ENCODE data around the gene GALNT6. TPM values are rescaled to one million over a fixed set of nuclear protein-coding genes. Genes with fewer than 3 reads are reported as not detected.

Gene GALNT6
- total and polyA plus RNA-seq, 9 of the 15 experiments (the other 6 are each of a cell fraction or from before 2014, with no cell fraction given), result 1.5 to 8.6 (median 5.1) TPM

DNA sequence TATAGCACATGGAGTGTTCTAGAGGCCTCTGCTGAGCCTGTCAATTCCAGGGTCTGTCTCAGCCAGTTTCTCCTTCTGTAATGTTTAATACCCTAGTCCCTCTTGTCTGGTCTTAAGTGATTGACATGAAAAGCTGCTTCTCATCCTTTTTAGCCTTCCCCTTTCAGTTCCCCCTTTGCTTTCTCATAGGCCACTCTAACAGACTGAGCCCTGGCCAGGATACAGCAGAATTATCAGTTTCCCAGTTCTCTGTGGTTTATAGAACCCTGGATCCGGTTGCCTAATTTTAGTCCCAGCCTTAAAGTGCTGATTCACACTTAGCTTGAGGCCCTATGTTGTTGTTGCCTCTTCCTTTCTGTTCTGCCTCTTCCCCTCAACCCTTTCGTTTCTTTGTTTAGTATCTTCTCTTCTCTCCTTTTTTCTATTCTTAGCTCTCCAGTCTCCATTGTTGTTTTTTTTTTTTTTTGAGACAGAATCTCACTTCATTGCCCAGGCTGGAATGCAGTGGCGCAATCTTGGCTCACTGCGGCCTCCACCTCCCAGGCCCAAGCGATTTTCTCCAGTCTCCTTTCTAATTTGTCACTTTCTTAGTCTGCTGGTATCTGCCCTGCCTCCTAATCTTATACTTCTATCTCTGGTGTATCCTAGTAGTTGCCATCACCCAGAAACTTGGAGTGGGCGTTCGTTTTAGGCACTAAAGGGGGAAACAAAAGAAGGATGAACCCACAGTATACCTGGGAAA, 64.3 kb downstream of the GALNT6 start (continued):
- TF ChIP-seq, protein P1, sequence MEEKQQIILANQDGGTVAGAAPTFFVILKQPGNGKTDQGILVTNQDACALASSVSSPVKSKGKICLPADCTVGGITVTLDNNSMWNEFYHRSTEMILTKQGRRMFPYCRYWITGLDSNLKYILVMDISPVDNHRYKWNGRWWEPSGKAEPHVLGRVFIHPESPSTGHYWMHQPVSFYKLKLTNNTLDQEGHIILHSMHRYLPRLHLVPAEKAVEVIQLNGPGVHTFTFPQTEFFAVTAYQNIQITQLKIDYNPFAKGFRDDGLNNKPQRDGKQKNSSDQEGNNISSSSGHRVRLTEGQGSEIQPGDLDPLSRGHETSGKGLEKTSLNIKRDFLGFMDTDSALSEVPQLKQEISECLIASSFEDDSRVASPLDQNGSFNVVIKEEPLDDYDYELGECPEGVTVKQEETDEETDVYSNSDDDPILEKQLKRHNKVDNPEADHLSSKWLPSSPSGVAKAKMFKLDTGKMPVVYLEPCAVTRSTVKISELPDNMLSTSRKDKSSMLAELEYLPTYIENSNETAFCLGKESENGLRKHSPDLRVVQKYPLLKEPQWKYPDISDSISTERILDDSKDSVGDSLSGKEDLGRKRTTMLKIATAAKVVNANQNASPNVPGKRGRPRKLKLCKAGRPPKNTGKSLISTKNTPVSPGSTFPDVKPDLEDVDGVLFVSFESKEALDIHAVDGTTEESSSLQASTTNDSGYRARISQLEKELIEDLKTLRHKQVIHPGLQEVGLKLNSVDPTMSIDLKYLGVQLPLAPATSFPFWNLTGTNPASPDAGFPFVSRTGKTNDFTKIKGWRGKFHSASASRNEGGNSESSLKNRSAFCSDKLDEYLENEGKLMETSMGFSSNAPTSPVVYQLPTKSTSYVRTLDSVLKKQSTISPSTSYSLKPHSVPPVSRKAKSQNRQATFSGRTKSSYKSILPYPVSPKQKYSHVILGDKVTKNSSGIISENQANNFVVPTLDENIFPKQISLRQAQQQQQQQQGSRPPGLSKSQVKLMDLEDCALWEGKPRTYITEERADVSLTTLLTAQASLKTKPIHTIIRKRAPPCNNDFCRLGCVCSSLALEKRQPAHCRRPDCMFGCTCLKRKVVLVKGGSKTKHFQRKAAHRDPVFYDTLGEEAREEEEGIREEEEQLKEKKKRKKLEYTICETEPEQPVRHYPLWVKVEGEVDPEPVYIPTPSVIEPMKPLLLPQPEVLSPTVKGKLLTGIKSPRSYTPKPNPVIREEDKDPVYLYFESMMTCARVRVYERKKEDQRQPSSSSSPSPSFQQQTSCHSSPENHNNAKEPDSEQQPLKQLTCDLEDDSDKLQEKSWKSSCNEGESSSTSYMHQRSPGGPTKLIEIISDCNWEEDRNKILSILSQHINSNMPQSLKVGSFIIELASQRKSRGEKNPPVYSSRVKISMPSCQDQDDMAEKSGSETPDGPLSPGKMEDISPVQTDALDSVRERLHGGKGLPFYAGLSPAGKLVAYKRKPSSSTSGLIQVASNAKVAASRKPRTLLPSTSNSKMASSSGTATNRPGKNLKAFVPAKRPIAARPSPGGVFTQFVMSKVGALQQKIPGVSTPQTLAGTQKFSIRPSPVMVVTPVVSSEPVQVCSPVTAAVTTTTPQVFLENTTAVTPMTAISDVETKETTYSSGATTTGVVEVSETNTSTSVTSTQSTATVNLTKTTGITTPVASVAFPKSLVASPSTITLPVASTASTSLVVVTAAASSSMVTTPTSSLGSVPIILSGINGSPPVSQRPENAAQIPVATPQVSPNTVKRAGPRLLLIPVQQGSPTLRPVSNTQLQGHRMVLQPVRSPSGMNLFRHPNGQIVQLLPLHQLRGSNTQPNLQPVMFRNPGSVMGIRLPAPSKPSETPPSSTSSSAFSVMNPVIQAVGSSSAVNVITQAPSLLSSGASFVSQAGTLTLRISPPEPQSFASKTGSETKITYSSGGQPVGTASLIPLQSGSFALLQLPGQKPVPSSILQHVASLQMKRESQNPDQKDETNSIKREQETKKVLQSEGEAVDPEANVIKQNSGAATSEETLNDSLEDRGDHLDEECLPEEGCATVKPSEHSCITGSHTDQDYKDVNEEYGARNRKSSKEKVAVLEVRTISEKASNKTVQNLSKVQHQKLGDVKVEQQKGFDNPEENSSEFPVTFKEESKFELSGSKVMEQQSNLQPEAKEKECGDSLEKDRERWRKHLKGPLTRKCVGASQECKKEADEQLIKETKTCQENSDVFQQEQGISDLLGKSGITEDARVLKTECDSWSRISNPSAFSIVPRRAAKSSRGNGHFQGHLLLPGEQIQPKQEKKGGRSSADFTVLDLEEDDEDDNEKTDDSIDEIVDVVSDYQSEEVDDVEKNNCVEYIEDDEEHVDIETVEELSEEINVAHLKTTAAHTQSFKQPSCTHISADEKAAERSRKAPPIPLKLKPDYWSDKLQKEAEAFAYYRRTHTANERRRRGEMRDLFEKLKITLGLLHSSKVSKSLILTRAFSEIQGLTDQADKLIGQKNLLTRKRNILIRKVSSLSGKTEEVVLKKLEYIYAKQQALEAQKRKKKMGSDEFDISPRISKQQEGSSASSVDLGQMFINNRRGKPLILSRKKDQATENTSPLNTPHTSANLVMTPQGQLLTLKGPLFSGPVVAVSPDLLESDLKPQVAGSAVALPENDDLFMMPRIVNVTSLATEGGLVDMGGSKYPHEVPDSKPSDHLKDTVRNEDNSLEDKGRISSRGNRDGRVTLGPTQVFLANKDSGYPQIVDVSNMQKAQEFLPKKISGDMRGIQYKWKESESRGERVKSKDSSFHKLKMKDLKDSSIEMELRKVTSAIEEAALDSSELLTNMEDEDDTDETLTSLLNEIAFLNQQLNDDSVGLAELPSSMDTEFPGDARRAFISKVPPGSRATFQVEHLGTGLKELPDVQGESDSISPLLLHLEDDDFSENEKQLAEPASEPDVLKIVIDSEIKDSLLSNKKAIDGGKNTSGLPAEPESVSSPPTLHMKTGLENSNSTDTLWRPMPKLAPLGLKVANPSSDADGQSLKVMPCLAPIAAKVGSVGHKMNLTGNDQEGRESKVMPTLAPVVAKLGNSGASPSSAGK (IDR thresholded peaks at IDR 0.05), result peak; percentile 72
- TF ChIP-seq TAL1 (IDR thresholded peaks at IDR 0.05), result peak; percentile 34; the same call in 1 of the 2 replicates
- TF ChIP-seq HNRNPK (IDR thresholded peaks at IDR 0.05; ENCODE audit: low read depth, low read length, poor library complexity, severe bottlenecking), result no peak
- no peak for TF ChIP-seq RUNX1 (IDR thresholded peaks at IDR 0.05; ENCODE audit: low read depth)
- no peak for TF ChIP-seq ZNF134 (CRISPR knock-in tag; conservative IDR thresholded peaks at IDR 0.05)
- no peak for TF ChIP-seq ZNF408 (CRISPR knock-in tag; IDR thresholded peaks at IDR 0.05; ENCODE audit: low read depth)
- TF ChIP-seq, protein P2, sequence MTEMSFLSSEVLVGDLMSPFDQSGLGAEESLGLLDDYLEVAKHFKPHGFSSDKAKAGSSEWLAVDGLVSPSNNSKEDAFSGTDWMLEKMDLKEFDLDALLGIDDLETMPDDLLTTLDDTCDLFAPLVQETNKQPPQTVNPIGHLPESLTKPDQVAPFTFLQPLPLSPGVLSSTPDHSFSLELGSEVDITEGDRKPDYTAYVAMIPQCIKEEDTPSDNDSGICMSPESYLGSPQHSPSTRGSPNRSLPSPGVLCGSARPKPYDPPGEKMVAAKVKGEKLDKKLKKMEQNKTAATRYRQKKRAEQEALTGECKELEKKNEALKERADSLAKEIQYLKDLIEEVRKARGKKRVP (CRISPR knock-in tag; IDR thresholded peaks at IDR 0.05), result no peak
- peak; percentile 41; the same call in 1 of the 2 replicates for TF ChIP-seq SMARCA5 (IDR thresholded peaks at IDR 0.05)
- TF ChIP-seq YBX1 (IDR thresholded peaks at IDR 0.05), result no peak
- TF ChIP-seq EP300 (IDR thresholded peaks at IDR 0.05; ENCODE audit: low read length), result peak; percentile 68; the same call in 1 of the 2 replicates
- no peak for TF ChIP-seq TGIF2 (CRISPR knock-in tag; IDR thresholded peaks at IDR 0.05)
- TF ChIP-seq HMGN3 (IDR thresholded peaks at IDR 0.05; ENCODE audit: borderline replicate concordance, extremely low read depth, insufficient read length, low read depth, low read length), result no peak
- no peak for TF ChIP-seq RBM25 (IDR thresholded peaks at IDR 0.05; ENCODE audit: low read depth, low read length, severe bottlenecking)
- TF ChIP-seq NCOA2 (IDR thresholded peaks at IDR 0.05; ENCODE audit: partially characterized antibody in 2 of 2), result no peak
- peak; percentile 80 for TF ChIP-seq ZFX (CRISPR knock-in tag; IDR thresholded peaks at IDR 0.05)
- no peak for TF ChIP-seq ZNF764 (CRISPR knock-in tag; IDR thresholded peaks at IDR 0.05; ENCODE audit: low read depth)
- TF ChIP-seq TAF15 (IDR thresholded peaks at IDR 0.05; ENCODE audit: low read depth, low read length), result no peak
